Renal pelvis (tissue), 4 donors: Measurements from ENCODE around the gene TSSK6. TPM values are rescaled to one million over a fixed set of nuclear protein-coding genes. Genes with fewer than 3 reads are reported as not detected.

Experiments used
- DNase-seq: peaks from one replicate; pipeline ENCODE4 v3.0.0-alpha.2; 2013
- polyA plus RNA-seq, 3 donors: library from polyadenylated mRNA; unstranded; fragments of 120-200 nt; gene quantifications; one replicate each; pipeline ENCODE4 v1.2.1, GENCODE V29; 2013; ENCODE audit not compliant: insufficient read length in 3 of 3

Gene TSSK6
- polyA plus RNA-seq, 3 donors = 1.2 to 2.3 (median 1.5) TPM

- DNase-seq = no peak
Observed at GRCh38 chr19:19546751-19547162, 31.4 kb upstream of the TSSK6 start.

GRCh38 chr19:19545707-19546106 lies 30.4 kb upstream of the TSSK6 start:
- DNase-seq = no peak

GRCh38 chr19:19544954-19545591 lies 29.7 kb upstream of the TSSK6 start:
- DNase-seq = no peak

- no peak for DNase-seq
Observed at GRCh38 chr19:19544257-19544953, 29.1 kb upstream of the TSSK6 start.

GRCh38 chr19:19543640-19544039 lies 28.3 kb upstream of the TSSK6 start:
- DNase-seq = no peak

- no peak for DNase-seq
Observed at GRCh38 chr19:19543101-19543500, 27.8 kb upstream of the TSSK6 start.

GRCh38 chr19:19542507-19542906 lies 27.2 kb upstream of the TSSK6 start:
- DNase-seq = no peak

GRCh38 chr19:19541616-19542015 lies 26.3 kb upstream of the TSSK6 start:
- DNase-seq = no peak

GRCh38 chr19:19540715-19541515 lies 25.6 kb upstream of the TSSK6 start:
- no peak for DNase-seq

GRCh38 chr19:19540064-19540714 lies 24.8 kb upstream of the TSSK6 start:
- no peak for DNase-seq

GRCh38 chr19:19539698-19540063 lies 24.3 kb upstream of the TSSK6 start:
- DNase-seq = no peak

GRCh38 chr19:19538785-19539166 lies 23.4 kb upstream of the TSSK6 start:
- no peak for DNase-seq

GRCh38 chr19:19538061-19538784 lies 22.9 kb upstream of the TSSK6 start, which contains the start of gene CILP2:
Gene CILP2 (plus strand): TSS chr19:19538265. CDS start chr19:19538350, 85 bp downstream.
- DNase-seq = no peak

- no peak for DNase-seq
Observed at GRCh38 chr19:19537075-19538048, 22.0 kb upstream of the TSSK6 start.

GRCh38 chr19:19535311-19536191 lies 20.2 kb upstream of the TSSK6 start:
- no peak for DNase-seq

GRCh38 chr19:19534556-19535265 lies 19.4 kb upstream of the TSSK6 start:
- DNase-seq = no peak

- no peak for DNase-seq
Observed at GRCh38 chr19:19533841-19534240, 18.5 kb upstream of the TSSK6 start.
